GDM1 (cell line): Measurements from ENCODE around the gene VASP.

Experiments
- DNase-seq: peaks from one replicate; lab custom pipeline; 2025; lab: John Stamatoyannopoulos, UW

The VASP gene

GRCh38 chr19:45554481-45554880, 47.2 kb downstream of the VASP start:
- no peak for DNase-seq

GRCh38 chr19:45556835-45557234, 49.6 kb downstream of the VASP start:
- no peak for DNase-seq

GRCh38 chr19:45558399-45558878, 51.2 kb downstream of the VASP start:
- peak; percentile 41 for DNase-seq

GRCh38 chr19:45560038-45560437, 52.8 kb downstream of the VASP start:
- DNase-seq, result no peak

- no peak for DNase-seq
Measured at GRCh38 chr19:45560686-45561085, 53.4 kb downstream of the VASP start.

- DNase-seq, result no peak
Measured at GRCh38 chr19:45564131-45564780, 57.0 kb downstream of the VASP start.

GRCh38 chr19:45567609-45568008, 60.3 kb downstream of the VASP start:
- no peak for DNase-seq

GRCh38 chr19:45568732-45569131, 61.5 kb downstream of the VASP start:
- DNase-seq, result no peak

- DNase-seq, result peak; percentile 29
Measured at GRCh38 chr19:45569619-45570421, 62.5 kb downstream of the VASP start.

- no peak for DNase-seq
Measured at GRCh38 chr19:45571457-45572220, 64.4 kb downstream of the VASP start.

GRCh38 chr19:45574526-45574925, 67.2 kb downstream of the VASP start:
- no peak for DNase-seq

GRCh38 chr19:45575216-45575615, 67.9 kb downstream of the VASP start:
- DNase-seq, result no peak
